Muscle of arm (tissue), 12 donors: Measurements from ENCODE around the gene CABLES2. TPM values are rescaled to one million over a fixed set of nuclear protein-coding genes. Genes with fewer than 3 reads are reported as not detected.

Experiments used
- DNase-seq: peaks from one replicate; pipeline ENCODE4 v3.0.0-alpha.2; 2013
- polyA plus RNA-seq, 12 donors: library from polyadenylated mRNA; unstranded; fragments of 120-200 nt; gene quantifications; one replicate each; pipeline ENCODE4 v1.2.1, GENCODE V29; 2013; ENCODE audit not compliant: insufficient read length in 12 of 12

CABLES2 gene
- polyA plus RNA-seq, 12 donors: 4.1 to 10.6 (median 5.1) TPM; not detected in 1

- no peak for DNase-seq
Measured at GRCh38 chr20:62362590-62362940, 44.5 kb downstream of the CABLES2 start.

GRCh38 chr20:62361799-62362589 is 45.1 kb downstream of the CABLES2 start:
- DNase-seq: no peak

GRCh38 chr20:62360854-62361798 is 46.0 kb downstream of the CABLES2 start:
- DNase-seq: no peak

- DNase-seq: no peak
Measured at GRCh38 chr20:62359491-62360121, 47.5 kb downstream of the CABLES2 start.

DNA sequence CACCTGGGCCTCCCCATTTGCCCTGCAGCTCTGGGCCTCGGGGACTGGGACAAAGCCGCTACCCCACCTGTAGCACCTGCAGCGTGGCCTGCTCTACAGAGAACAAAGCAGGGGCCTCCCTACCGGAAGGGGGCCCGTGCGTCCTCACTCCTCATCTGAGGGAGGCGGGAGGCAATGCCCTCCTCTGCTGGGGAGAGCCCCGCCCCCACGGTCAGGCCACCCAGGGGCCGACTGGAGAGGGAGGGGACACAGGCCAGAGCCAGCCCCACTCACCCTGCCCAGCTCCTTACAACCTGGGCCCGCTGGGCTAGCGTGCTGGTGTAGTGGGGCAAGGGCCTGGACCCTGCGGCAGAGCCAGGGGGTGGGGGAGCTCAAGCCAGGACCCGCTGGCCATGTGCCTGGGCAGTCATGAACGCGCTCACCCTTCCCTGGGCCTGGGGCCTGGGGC is 48.0 kb downstream of the CABLES2 start:
- no peak for DNase-seq

GRCh38 chr20:62358171-62359042 is 48.7 kb downstream of the CABLES2 start:
- DNase-seq: no peak

- no peak for DNase-seq
Measured at GRCh38 chr20:62357681-62358080, 49.4 kb downstream of the CABLES2 start.

GRCh38 chr20:62357187-62357667 is 49.9 kb downstream of the CABLES2 start:
- DNase-seq: no peak

DNA sequence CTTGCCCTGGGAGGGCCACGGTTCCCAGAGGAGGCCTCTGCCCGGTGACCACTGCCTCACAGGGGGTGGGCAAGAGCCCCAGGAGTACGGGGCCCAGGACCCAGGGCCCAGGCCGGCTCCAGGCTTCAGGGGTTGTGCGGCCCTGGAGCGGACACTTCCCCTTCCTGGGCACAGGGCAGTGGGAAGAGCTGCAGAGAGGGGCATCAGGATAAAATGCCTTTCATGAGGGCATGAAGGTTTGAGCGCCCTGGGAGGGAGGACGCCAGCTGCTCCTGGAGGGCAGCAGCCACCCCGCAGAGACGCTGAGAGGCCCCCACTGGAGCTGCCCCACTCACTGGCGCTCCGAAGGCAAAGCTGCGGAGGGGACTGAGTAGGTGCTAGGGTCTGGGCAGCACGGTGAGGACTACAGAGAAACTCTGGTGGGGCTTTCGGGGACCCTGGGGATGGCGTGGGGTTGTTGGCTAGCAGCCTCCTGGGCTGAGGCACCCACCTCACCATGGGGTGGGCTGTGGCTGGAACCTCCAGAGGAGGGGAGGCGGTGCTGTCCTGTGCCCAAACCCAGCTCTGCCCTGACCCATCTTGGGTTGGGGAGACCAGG is 50.4 kb downstream of the CABLES2 start:
- no peak for DNase-seq

GRCh38 chr20:62355878-62356588 is 51.1 kb downstream of the CABLES2 start:
- DNase-seq: no peak

DNA sequence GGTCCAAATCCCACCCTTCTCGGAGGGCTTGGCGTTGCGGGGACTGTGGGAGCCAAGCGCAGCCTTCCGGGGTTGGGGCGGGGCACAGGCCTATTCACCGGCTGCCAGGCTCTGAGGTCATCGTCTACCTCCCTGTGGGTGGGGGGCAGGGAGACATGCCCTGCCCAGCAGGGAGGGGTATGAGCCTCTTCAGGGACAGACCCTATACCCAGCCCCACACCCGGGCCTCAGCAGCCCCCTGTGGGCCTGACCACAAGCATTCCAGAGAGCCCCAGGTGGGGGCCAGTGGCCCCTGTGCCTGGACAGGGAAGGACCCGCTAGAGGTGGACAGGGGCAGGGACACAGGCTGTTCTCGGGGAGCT is 51.6 kb downstream of the CABLES2 start:
- no peak for DNase-seq

GRCh38 chr20:62354811-62355341 is 52.2 kb downstream of the CABLES2 start:
- no peak for DNase-seq

GRCh38 chr20:62354031-62354808 is 52.9 kb downstream of the CABLES2 start:
- DNase-seq: no peak

DNA sequence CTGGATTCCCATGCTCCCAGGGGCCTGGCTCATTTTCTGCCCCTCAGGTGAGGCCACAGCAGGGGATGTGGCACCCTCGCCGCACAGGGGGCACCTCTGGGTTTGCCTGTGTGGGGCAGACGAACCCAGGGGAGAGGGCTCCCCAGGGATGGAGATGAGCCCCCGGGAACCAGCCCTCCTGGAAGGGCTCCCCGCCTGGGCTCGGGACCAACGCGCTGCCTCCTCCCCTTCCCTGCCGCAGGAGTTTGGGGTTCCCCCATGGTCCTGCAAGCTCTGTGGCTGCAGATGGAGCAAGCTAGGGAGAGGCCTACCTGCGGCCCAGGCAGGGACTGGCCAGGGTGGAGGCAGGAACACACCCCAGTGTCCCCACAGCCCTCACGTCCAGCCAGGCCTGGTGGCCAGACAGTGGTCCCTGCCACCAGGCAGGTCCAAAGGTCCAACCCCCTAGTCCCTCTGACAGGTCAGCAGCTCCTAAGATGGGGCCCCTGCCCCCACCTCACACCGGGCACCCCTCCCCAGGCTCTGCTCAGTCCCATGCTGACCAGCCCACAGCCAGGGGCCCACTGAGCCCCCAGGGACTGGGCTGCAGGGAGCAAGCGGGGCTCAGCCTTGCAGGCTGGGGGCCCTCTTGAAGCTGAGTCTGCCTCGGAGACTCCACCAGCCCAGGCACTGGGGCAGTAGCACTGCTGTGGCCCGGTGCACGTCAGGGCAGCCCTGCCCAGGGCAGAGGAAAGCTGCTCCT is 53.6 kb downstream of the CABLES2 start:
- DNase-seq: no peak

DNA sequence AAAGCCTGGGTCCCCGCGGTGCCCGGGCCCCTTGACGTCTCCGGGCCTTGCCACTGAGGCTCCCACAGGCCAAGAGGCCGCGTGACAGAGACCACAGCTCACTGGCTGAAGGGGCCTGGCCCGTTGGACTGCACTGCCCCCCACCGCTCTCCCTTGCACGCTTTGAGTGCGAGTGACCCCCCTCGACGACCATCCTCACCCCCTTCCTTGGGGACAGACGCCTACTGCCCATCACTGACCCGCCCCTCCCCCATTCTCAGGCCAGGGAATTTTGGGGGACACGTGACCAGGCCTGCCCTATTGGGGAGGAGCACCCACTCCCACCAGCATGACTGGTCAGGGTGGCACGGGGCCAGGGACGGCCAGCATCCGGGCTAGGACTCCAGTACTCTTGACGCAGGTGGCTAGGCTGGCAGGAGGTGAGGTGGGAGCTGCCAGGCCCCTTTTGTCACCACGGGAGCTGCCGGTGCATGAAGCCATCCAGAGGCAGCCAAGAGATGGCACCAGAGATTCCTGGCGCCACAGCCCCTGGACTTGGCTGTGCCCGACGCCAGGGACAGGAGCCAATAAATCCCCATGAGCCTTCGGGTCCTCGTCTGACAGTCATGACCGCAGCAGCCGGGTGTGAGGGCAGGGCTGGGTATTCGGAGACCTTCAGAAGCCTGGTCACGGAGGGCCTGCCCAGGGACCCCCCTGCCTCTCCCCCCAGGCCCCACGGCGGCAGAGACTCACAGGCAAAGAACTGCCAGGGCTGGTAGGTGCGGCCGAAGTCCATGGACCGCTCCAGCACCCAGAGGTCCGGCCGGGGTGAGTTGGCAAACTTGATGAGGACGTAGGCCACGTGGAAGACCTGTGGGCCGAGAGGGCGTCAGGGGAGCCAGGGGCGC is 54.4 kb downstream of the CABLES2 start:
- no peak for DNase-seq

GRCh38 chr20:62351469-62352401 is 55.4 kb downstream of the CABLES2 start:
- no peak for DNase-seq
